ENCODE data around the gene IGF1R. TPM values are rescaled to one million over a fixed set of nuclear protein-coding genes. Genes with fewer than 3 reads are reported as not detected.

IGF1R gene
- polyA plus RNA-seq, 12 donors: 12.5 to 29.8 (median 16.6) TPM; not detected in 1

DNA sequence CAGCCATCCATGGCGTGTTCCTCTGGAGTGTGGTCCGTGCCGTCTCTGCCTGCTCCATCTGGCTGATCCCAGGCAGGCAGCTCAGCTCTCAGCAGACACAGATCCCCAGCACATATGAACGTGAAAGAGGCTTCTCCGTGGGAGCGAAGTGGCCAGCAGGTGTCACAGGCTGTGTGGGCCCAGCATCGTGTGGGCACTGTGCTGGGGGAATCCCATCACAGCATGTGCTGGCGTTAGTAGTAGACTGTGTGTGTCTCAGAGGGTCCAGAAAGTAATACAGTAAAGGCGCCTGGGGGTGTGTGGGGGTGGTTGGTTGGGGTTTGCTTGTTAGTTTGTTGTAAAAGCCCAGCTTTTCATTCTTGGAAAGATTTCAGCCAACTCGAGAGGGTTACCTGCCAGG, 147.6 kb downstream of the IGF1R start:
- DNase-seq: no peak

DNA sequence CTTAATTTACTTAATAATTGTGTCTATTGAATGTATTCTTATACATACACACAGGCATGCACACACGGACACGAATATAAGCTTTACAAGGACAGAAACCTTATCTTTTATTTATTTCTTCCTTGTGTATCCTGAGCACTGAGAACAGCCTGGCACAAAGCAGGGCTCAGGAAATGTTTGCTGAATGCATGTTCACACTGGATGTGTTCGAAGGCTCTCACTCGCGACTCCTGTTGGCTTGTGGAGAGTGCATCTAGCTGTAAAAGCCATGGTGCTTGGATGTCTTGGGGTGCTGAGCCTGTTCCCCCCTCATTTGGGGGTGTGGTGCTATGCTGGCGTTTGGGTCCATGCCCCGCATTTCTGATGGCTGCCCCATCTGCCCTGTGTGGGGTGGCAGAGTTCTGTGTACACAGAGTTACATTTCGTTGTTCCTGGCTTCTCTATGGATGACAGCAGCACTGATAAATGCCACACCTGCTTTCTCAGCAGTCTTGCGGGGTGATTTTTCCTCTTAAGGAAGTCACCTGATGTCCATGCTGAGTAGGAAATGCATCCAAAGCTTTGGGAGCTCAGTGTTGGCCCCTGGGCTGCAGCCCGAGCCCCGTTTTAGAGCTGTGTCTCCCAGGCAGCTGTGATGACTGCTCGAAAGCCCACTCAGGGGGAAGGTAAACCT, 148.5 kb downstream of the IGF1R start:
- DNase-seq: no peak

DNA sequence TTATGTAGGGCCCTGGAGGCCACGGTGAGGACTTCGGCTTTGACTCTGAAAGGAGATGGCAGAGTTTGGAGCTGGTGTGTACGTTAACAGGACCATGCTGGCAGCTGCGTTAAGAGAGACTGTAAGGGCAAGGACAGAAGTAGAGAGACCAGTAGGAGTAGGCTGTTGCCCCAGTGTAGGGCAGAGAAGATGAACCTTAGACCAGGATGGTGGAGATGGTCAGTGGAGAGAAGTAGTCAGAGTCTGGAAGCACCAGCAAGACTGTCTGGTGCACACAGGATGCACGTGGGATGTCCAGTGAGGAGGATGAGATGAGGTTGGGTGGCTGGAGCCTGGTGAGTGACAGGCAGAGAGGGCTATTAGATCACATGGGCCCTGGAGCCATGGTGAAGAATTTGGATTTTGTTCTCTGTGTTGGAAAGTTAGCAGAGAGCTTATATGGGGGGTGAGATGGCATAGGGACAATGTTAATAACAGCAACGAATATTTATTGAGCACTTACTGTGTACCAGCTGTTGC, 150.1 kb downstream of the IGF1R start:
- DNase-seq: no peak

DNA sequence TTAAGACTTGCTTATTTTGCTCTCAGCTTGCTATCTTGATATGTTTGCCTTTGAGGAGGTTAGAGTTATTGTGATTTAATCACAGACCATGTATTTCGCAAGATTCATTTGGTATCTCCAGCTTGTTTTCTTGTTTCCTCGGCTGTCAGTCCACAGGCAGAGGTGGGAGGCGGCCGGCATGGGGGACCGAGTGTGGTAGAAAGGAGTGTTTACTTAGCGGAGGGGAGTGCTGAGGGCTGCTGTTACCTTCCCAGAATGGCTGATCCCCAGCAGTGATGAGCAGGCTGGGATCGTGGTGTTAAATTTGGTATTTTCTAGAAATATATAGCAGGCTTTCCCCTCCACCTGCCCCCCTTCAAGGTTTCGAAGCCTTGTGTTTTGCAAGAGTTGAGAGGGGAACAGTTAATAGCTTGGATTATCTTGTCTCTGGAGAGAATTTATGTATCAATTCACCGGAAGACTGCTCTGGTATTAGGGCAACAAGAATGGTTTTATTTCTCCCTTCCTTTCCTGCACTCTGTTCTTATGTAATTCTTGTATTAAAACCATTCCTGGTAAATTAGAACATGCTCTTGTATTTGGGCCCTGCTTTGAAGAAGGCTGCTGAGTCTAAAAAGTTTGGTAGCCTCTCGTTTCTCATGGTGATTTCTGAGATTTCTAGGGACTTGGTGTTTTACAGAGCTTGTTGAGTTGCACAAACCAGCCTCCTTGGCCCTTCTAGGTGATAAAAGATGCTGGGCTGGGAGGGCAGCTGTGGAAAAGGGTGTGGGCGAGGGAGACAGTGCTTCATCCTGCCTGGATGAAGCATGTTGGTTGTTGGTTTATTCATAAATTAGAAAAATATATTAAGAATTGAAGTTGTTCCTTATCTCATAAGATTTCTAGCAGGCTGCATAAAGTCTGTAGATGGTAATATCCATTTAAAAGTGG, 151.4 kb downstream of the IGF1R start:
- DNase-seq: peak; percentile 17

DNA sequence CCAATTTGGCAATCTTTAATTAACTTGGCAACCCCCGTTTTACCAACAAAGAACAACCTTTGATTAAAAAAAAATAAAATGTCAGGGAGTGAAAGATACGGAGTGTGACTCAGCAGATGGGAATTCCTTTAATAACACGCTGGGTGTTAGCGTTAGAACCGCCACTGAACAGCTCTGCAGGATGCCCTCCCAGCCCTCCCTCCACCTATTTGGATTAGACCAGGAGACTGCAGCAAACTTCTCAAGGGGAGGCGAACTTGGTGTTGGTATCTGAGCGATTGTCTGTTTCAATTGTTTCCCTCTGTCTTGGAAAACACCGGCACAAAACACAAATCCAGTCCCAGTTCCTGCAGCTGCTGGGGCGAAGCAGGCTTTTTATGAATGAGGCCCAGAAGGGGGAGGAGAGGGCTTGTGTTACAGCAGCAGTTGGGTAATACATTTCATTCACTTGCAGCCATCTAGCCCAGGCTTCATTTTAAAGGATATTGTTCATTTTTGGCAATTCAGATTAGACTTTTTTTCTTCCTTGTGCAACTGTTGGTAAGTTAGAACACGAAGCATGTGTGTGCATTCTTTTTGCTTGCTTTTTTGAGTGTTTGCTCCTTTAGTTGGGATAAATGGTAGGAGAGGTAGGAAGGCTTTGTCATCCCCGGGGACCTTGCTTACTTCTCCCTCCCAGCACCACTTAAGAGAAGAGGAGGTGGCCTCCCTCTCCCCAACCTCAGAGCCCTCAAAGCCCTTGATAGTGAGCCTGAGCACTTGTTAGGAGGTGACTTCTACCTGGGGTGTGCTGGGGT, 152.3 kb downstream of the IGF1R start:
- peak; percentile 88 for DNase-seq

DNA sequence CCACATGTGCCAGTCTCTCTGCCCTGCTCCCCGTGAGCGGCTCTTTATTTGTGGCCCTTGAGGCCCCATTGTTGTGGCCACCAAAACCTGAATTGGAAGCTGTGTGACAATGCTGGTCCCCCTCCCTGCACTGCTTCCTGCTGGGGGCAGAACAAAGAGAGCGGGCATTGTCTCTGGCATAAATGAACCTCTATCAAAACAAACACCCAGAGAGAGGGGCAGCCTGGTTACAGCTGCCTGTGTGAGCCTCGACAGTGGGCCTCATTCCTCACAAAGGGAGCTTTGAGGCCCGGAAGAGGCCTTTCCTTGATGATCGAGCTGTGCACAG, 152.9 kb downstream of the IGF1R start:
- DNase-seq: no peak

DNA sequence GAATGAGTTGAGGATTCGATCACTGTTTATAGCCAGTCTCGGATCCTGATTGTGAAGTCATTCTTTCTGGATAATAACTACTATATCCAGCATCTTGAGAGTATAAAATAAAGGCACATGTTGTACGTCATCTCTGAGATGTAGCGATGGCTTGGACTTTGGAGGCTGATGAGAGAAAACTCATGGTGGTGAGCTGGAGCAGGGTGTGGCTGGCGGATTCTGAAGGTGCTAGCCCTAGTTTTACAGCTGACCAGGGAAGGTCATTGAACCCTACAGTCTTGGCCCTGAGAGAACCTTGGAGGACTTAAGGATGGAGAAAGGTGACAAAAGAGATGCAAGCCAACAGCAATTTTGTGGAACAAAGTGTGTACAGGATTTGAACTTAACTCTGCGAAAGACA, 153.8 kb downstream of the IGF1R start:
- no peak for DNase-seq

DNA sequence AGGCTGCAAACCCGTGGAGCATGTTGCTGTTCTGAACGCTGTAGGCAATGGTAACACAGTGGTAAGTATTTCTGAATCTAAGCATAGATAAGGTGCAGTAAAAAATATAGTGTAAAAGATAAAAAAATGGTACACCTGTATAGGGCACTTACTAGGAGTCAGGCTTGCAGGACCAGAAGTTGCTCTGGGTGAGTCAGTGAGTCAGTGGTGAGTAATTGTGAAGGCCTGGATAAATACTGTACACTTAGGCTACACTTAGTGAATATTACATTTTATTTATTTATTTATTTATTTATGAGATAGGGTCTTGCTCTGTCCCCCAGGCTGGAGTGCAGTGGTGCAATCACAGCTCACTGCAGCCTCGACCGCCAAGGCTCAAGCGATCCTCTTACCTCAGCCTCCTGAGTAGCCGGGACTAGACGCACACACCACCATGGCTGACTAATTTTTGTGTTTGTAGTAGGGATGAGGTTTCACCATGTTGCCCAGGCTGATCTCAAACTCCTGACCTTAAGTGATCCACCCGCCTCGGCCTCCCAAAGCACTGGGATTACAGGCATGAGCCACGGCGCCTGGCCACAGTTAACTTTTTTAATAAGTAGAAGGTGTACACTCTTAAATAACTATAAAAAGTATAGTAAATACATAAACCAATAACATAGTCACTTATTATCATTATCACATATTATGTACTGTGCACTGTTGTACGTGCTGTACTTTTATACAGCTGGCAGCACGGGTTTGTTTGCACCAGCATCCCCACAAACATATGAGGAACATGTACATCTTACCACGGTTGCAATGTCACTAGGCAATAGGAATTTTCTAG, 155.1 kb downstream of the IGF1R start:
- DNase-seq: no peak

DNA sequence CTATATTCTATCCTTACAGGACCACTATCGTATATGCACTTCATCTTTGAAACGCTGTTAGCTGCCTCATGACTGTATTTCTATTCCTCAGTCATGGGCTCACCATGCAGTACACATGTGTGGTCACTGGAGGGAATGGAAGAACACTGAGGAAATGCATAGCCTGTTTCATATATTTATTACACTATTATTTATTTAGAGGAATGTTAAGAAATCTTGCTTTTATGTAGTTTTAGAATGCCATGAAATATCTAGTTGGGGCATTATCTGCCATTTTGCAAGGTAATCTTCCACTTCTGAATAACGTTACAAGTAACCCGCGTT, 155.7 kb downstream of the IGF1R start:
- peak; percentile 20 for DNase-seq

DNA sequence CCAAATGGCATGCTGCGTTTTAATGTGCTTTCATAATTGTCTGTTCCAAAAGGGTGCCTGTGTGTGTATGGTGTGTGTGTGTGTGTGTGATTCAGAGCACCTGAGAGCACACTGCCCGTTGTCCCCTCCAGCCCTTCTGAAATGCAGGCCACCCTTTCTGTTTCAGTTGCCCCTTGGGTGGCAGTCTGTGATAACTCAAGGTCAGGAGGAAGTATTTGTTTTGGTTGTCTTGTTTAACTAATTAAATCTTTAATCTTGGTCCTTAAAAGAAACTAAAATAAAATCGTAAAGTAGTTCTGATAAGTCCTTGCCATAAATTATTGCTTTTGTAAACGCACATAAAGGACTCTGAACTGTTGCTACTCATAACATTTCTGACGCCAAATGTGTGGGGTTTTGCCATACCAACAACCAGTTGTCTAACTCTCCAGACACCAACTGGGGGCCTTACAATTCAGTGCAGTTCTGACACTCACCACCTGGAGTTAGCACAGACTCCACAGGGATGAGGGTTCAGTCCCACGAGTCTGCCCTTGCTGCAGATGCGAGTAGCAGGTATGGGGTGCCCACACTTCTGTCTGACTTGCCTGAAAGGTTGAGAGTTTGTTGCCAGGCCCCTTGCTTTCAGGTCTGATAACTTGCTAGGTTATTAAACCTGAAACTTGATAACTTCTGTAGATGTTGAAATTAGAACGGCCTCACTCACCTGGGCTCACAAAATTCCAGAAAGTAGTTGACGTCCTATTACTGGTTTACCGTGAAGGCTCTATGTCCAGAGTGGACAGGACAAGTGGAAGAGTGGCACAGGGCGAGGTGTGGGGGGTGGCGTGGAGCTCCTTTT, 157.3 kb downstream of the IGF1R start:
- DNase-seq: no peak

DNA sequence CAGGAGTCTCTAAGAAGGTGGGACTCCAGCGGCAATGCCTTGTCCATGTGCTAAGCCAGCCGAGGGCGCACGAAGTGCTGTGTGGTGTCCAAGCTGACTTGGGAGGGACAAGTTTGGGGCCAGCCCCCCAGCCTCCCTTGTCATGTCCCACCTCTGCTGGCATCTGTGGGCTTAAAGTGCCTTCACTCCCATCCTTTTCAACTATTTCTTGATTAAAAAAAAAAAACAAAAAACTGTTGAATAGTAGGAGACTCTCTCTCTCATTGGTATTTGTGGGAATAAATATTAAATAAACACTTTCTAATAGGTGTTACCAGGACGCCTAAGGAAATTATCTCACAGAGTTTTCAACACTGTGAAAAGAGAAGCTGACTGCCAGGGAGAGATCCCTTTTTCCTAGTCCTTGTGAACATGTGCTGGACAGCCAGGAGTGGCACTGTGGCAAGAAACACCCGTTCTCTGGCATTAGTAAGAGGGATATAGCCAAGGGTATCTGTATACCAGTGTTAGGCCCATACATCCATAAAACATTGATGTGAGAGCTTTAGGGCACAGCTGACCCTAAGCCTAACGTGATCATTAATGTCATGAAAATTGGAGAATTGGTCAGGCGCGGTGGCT, 158.0 kb downstream of the IGF1R start:
- DNase-seq: no peak

DNA sequence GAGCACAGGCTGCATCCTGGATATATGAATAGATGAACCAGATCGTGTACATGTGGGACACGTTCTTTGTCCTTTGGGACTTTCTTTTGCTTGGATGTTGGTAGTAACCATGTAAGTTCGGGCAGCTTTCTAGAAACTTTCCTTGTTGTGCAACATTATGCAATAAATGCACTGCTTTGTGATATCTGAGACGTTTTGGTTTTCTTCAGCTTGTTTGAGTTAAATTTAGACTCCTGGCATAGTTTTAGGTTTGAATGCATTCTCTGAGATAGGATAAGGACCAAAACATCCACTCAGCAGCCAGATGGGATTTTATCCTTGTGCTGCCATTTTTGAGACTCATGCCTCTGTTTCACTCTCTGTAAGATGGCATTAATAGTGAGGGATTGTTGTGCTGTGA, 158.9 kb downstream of the IGF1R start:
- peak; percentile 12 for DNase-seq

DNA sequence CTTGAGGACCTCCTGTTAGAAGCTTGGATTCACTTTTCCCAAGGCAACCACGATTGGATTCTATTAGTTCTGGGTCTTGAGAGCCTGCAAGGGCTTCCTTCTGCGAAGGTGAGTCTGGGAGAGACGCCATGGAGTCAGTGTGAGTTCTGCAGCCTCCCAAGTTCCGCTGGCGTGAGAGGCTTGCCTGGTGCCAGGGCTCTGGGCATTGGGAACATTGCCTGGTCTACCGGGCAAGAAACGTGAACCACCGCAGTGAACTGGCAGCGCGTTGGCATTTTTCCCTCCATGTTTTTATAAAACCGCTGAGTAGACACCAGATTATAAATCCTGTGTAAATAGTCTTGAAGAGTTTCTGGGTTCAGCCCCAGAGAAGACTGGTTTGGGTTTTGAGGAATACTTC, 160.9 kb downstream of the IGF1R start:
- DNase-seq: no peak

DNA sequence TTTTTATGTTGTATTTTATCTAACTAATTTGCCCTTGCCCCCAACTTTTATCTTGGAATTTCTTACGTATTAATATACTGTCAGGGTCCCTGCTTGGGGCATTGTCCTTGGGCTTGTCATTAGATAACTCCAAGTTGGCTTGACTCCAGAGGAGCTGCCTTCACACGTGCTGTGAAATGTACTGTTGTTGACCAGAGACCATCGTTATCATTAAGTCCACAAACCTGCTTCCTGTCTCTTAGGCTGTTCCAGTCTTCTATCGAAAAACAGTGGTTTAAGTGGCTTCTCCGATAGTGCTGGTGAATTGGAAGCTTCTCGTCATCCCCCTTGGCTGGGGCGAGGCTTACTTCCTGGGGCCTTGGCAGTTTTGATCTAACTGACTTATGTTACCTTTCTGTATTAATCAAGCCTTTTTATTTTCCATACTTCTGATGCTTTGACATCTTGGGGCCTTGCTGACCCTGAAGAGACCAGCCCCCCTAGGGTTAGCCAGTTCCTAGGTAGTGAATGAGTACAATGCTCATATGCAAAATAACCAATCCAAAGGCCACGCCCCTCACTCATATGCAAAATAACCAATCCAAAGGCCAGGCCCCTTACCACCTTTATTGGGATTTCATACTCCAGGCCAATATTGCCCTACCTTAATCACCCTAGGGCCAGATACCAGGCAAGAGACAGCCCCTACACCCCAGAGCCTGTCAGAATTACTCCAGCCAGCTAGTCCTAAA, 164.5 kb downstream of the IGF1R start:
- no peak for DNase-seq

DNA sequence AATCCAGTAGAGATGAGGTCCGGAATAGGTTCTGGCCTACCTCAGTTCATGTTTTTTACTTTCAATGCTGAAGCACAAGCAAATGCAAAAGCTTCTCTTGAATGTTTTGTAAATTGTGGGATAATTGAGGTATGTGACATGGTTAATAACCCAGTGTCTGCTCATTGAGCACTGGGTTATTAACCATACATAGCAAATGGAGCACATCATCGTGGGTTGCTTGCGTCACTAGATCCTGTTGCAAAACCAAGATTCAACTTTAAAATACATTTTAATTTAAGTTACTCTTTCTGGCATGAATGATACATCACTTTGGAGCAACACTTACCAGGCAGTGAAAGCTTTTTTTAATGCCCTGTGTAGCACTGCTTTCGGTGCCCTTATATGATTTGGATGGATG, 165.6 kb downstream of the IGF1R start:
- DNase-seq: no peak

DNA sequence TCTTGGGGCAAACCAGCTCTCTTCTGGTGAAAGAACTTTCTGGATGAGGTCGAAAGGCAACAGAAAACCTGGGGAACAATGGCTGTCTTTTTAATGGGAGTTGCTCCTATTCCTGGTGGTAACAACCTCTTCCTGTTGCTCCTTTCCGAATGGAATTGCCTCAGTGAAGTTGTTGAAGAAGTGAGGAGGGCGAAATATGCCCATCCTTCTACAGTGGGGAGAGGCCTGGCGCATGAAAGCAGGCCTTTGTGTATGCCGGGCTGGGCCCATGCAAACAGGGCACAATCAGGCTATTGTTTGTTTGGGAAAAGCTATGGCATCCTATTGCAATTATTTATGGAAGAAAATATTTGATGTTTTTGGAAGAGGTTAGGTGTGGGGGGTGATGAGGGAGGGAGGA, 166.9 kb downstream of the IGF1R start:
- DNase-seq: no peak

DNA sequence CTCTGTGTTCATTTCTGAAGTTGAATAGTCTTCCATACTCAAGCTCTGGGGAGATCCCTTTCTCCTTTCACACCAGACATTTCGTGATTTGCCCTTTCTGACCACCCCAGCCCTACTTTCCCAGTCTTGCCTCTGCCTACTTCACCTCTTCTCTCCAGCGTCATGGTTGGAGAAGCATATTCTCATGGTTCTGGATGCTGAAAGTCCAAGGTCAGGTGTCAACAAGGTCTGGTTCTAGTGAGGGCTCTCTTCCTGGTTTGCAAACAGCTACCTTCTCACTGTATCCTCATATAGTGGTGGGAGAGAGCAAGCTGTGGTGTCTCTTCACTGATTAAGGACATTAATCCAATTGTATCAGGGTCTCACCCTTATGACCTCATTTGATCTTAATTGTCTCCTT, 169.4 kb downstream of the IGF1R start:
- DNase-seq: no peak

DNA sequence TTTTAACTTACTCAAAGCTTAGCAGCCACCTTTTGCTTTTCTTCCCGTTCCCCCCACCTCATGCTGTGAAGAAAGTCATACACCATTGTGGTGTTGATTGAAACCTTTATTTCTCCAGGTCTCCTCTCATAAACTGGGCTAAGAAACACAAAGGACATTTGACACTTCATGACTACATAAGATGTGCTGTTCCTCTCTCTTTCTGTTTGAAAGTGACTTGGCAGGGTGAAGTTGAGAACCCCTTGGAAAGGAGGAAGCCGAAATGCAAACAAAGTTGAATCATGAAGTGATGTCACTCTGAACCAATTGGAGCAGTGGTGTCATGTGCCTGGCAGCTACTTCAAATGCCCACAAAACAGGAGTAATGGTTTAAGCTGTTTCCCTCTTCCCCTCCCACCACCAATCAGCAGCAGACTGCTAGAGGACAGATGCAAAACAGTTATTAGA, 174.7 kb downstream of the IGF1R start:
- peak; percentile 35 for DNase-seq

DNA sequence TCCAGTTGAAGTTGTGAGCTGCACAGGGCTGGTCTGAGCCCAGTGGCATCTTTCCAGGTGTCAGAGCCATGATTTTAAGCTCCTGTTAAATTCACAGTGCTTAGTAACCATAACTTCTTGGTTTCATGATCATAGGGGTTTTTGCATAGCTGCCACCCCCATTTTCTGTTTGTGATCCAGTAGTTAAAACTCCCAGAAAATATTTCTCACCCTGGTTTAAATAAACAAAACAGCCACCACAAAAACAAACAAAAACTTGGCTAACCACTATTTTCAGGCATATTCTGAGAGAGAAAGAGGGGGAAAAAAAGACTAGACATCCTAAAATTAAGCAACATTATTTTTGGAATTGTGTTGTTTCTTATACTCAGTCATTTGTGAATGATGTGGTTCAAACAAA, 175.3 kb downstream of the IGF1R start:
- DNase-seq: no peak

All from muscle of arm (tissue), 12 donors.